HG02981 (cell line): Measurements from ENCODE around the gene FAM20C.

Experiments
- ATAC-seq: cut with Tn5 transposase; IDR thresholded peaks from one replicate; pipeline ENCODE4 v1.9.1; 2021; ENCODE audit warnings: mild to moderate bottlenecking, moderate library complexity; ENCODE audit not compliant: unreplicated experiment

FAM20C gene

DNA sequence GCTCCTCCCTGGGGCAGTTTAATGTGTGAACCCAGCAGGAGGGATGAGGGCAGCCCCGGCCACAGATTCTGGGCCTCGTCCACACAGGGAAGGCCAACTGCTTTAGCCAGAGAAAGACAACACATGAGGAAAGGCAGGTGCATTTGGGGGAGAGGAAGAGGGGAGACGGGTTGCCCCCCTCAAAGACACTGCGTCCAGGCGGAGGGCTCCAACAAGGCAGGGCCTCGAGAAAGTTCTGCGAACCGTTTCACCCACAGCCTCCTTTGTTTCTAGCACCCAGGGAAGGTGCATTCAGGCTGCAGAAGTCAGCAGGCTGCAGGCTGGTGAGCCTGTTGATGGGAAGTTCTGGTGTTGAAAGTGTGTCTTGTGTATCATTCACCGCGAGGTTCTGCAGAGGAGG, 107.7 kb downstream of the FAM20C start:
- no peak for ATAC-seq

DNA sequence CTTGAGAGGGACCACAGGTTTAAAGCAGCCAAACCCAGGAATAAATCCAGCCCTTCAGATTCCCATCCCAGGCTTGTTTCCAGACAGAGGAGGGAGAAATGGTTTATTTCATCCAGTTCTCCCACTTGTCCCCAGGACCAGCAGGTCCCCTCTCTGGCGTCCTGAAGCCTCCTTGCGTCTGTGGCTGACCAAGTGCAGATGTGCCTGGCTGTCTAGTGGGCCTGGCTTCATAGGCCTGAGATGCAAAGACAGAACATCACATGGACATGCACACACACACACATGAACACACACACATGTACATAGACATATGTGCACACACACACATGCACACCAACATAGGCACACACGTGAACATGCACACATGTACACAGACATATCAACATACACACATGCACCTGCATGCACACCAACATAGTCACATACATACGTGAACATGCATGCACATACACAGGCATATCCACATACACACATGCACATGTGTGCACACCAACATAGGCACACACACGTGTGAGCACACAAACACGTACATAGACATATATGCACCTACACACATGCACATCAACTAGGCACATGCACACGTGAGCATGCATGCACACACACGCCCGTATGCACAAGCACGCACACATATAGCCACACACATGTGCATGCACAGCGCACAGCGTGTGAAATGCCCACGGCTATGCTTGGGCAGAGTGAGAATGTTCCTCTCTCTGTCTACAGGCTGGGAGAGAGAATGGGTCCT, 108.3 kb downstream of the FAM20C start:
- no peak for ATAC-seq

DNA sequence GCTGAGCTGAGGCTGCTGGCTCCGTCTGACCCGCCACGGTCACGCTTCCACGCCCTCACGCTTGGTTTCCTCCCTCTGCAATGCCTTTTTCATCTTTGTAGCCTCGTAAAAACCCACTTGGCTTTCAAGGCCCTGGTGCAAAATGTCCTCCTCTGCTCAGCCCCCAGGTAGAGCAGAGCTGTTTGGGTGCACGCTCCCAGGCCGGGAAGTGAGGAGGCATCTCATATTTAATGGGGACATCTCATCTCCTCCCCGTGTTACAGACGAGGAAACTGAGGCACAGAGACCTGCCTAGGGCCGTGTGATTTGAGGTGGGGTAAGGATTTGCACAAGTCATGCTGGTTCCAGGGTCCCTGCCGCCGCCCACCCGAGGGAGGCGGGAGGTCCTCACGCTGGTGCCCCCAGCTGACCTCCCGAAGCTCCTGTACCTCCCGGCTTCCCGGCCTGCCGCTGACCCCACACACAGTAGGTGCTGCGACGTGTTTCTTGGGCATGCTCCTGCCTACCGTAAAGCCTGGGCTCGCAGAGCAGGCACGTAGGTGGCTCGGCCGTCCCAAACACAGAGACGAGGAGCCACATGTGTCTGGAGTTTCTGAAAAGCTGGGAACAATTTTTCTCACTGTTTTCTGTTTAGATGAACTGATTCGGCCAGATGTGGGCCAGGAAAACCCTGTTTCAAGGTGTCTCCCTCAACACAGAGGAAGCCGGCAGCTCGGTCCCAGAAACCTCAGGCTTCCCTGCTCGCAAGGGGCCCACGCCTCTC, 109.1 kb downstream of the FAM20C start:
- no peak for ATAC-seq

DNA sequence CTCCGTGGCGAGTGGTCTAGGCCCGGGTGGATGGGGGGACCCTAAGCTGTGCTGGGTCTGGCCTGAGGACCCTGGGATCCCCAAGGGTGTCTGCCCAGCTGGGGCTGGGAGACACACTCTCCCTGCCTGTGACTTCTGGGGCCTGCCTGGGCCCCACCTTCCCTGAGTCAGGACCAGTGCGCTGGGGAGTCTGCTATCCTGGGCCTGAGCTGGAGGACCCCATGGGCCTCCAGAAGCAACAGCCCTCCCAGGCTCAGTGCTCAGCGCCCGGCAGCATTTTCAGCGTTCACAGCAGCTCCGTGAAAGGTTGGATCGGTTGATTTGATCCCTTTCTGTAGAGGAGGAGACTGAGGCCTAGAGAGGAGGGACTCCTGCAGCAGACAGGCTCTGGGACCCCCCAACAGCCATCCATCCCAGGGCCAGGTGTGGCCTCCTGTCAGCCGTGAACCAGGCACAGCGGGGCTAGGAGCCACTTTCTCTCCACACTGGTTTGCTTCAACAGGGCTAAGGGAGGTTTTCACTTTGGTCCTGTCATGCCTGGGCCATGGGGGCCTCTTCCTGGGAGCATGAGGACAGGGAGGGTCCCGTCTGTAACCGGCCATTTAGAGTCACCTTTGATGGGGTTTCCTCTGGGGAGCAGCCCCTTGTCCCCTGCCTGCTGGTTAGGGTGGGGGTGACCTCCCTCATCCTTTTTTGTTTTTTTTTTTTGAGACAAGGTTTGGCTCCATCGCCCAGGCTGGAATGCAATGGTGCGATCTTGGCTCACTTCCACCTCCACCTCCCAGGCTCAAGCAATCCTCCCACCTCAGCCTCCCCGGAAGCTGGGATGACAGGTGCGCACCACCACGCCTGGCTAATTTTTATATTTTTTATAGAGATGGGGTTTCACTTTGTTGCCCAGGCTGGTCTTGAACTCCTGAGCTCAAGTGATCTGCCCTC, 110.0 kb downstream of the FAM20C start:
- no peak for ATAC-seq

DNA sequence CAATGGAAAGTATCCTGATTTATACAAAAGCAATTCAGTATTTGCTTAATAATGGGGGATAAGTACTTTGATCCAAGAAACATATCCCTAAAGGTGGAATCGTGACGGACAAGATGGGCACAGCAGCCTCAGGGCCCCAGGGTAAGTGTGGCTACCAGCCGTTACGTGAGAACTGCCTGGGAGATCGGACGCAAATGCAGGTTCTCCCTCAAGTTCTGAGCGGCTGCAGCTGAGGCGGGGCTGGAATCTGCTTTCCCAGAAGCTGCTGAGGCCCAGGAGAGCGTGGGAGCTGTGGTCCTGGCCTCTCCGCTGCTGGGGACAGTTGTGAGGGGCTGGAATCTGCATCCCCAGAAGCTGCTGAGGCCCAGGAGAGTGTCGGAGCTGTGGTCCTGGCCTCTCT, 111.1 kb downstream of the FAM20C start:
- no peak for ATAC-seq

DNA sequence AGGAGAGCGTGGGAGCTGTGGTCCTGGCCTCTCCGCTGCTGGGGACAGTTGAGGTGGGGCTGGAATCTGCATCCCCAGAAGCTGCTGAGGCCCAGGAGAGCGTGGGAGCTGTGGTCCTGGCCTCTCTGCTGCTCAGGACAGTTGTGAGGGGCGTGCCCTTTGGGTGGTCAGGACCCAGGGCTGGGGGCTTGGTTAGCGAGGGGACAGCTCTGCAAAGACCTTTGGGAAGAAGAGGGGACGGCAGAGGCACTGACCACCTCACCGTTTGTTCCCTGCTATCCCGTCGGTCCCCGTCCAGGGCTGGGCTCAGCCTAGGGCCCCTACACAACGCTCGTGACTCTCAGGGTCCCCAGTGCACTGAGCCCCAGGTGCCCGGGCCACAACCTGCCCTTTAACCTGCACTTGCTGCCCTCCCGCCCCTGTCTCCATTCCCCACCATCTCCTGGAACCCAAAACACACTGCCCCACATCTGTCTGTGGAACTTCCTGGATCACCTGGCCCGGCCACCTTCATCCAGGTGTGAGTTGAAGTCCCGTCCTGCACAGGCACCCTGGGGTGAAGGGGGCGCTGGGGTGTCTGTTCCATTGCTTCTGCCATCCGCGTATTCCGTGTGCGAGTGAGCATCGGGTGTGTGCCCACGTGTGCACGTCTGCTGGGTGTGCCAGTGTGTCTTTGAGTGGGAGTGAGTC, 111.7 kb downstream of the FAM20C start:
- ATAC-seq, result no peak

DNA sequence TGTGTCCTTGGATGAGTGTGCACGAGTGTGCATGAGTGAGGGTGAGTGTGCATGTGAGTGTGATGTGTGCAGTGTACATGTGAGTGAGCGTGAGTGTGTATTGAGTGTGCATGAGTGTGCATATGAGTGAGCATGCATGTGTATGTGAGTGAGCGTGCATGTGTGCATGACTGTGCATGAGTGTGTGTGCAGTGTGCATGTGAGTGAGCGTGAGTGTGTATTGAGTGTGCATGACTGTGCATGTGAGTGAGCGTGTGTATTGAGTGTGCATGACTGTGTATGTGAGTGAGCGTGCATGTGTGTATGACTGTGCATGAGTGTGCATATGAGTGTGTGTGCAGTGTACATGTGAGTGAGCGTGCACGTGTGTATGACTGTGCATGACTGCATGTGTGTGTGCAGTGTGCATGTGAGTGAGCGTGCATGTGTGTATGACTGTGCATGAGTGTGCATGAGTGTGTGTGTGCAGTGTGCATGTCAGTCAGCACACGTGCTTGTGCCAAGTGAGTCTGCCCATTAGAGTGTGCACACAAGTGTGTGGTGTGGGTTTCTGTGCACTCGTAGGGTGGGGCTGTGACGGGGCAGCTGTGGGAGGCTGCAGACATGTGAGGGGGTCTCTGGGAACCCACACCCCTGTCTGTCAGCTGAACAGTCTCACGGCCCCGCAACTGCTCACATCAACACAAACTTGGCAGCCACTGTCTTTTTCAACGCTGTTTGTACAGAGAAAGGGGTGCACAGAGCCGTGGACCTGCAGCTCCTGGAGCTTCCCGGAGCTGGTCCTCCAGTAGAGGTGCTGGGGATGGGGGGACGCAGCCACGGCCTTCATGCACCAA, 112.4 kb downstream of the FAM20C start:
- ATAC-seq, result no peak

DNA sequence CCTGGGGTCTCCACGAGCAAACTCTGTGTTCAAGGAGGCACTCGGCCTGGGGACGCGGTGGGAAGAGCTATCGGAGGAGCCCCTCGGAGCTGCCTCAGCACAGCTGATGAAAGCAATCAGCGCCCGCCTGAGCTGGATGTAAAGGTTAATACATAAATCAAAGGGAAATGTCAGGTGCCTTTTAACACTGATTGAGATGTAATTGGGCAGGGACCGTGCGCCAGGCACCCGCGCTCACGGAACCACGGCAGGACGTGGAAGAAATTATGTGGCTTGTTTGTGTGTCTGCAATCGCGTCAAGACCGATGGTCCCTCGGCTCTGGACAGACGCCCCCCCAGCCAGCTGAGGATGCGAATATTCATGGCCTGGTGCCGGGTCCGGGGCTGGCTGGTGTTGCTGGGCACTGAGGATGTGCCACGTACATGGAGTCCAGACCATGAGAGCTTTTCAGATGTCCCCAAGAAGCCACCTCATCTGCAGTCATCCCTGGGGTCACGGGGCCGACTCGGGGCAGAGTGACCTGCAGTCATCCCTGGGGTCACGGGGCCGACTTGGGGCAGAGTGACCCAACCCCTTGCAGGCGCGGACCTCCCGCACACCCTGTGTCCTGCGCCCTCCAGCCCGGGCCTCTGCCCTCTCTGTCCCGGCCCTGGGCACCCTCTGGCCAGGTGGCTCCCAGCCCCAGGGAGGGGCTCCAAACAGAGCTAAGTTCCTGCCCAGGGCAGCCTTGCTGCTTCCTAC, 113.2 kb downstream of the FAM20C start:
- ATAC-seq, result no peak

DNA sequence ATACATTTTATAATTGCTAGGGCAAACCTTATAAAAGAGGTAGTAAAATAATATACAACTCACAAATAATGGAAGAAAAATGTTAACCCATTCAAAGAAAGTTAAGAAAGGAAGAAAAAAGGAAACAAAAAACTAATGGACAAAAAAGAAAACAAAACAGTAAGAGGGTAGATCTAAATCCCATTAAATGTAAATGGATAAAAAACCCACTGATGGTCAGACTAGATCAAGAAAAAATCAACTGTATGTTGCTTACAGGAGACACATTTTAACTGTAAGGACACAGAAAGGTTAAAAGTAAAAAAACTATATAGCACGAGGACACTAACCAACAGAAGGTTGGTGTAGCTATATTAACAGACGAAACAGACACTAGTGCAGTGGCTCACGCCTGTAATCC, 115.6 kb downstream of the FAM20C start:
- no peak for ATAC-seq

DNA sequence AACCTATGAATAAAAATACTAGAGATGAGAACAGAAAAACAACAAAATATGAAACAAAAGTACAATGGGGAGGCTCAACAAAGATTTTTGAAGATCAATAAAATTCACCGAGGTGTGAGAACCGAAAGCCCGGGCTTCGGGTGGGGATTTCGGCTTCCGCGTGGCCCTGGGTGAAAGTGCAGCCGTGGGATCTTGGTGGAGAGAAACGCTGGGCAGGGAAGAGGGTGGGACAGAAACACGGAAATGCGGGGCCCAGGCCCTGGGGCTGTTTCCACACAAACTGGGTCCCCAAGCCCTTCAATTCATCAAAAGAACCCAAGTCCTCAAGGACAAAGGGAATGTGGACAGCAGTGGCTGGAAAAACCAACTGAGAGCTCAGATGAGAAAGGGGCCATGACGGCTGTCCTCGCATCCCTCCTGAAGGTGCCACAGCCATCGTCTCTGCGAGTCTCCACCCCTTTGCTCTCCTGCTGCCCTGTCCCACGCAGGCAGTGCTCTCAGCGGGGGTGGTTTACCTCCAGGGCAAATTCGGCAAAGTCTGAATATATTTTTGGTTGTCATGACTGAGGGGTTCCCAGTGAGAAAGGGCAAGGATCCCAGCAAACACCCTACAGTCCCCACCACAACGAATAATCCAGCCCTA, 117.3 kb downstream of the FAM20C start:
- no peak for ATAC-seq
